Measurements from ENCODE around the gene NFIX.

The NFIX gene

GRCh38 chr19:13091400-13092157, 96.3 kb downstream of the NFIX start:
- DNase-seq (ENCODE audit: low read depth in 2 of 2): no peak

DNA sequence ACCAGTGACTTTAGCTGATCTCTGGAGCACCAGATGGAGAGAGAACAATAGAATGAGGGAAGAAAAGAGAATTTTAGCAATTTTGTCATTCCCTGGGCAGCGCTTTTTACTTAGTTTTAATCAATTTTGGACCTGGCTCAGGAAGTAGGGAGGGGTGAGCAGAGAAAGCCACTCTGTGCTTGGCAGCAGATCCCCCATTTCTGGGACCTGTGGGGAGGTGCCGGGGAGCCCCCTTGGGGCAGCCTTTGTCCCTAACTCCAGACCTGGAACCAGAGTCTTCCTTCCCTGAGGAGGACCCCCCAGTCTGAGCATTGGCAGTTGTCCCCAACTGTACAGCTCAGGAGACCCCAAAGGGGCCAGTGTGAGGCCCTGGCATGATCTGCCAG, 96.9 kb downstream of the NFIX start:
- DNase-seq (ENCODE audit: low read depth in 2 of 2): no peak

- DNase-seq (ENCODE audit: low read depth in 2 of 2): no peak
These were observed 97.4 kb downstream of the NFIX start for GRCh38 chr19:13092606-13093235.

- DNase-seq (ENCODE audit: low read depth in 2 of 2): peak; percentile 56 to 68
These were observed 98.3 kb downstream of the NFIX start for GRCh38 chr19:13093407-13094105.

GRCh38 chr19:13094106-13094504, 98.8 kb downstream of the NFIX start:
- DNase-seq (ENCODE audit: low read depth in 2 of 2): no peak

DNA sequence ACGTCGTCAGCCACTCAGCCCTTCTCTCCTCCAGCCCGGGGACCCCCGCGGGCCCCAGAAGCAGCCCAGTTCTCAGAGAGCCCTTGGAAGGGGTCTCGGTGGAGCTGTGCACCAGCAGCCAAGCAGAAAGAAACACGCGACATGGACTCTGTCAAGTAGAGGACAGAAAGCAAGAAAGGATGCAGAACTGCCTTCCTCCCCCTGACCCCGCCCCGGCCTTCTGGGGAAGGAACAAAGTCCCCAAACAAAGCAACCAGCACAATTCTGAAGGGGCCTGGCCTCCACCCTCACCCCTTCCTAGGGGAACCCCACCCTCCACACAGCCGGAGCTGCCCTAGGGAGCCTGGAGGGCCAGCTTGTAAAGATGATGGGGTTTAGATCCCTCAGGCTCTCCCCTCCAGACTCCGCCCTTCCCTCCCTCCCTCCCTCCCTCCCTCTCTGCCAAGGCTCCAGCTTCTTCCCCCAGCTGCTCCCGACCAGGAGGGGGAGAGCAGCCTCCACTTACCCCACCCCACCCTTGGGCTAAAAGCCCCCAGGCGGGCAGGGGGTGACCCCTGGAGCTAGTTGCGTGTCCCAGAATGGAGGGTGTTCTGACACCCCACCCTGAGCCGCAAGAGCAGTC, 99.6 kb downstream of the NFIX start:
- DNase-seq (ENCODE audit: low read depth in 2 of 2): no peak

GRCh38 chr19:13095393-13095784, 100.1 kb downstream of the NFIX start:
- DNase-seq (ENCODE audit: low read depth in 2 of 2): no peak

DNA sequence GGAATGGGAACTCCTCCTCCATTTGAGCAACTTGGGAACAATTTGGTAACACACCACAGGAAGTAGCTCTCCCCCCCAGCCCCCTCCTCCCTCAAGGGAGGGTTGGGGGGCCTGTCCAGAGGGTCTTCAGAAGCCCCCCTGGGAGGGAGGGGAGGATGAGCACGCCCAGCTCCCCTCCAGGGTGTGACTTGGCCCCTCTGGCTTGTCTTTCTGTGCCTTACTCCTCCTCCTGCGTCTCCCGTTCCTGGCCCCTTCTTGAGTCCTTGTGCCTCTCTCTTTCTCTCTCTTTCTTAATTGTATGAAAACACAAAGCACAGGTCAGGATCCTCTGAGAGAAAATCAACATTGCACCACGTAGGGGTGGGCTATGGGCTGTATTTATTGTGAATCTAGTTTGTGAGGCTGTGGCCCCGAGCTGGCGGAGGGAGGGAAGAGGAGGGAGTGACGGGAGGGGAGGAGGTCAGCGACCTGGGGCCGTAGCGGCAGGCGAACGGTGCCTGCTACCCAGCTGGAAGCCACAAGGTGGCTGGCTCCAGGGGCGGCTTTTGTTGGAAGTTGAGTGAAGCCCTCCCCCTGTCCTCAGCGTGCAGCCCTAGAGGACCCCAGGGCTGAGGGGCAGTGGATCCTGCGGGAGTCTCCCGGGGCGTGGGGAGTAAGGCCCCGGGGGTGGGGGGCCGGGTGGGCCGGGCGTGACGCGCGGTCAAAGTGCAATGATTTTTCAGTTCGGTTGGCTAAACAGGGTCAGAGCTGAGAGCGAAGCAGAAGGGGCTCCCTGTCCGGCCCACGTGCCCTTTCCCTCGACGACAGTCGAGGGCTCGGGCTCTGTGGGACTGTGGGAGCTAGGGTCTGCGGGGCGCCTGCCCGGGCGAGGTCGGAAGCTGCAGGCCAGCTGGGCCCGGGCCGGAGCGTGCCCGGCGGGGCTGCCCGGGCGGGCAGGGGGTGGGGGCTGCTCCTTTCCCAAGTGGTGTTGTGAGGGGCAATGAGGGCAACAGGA, 101.0 kb downstream of the NFIX start:
- DNase-seq (ENCODE audit: low read depth in 2 of 2): no peak

- DNase-seq (ENCODE audit: low read depth in 2 of 2): no peak
These were observed 101.8 kb downstream of the NFIX start for GRCh38 chr19:13097033-13097462.

- no peak for DNase-seq (ENCODE audit: low read depth in 2 of 2)
These were observed 102.4 kb downstream of the NFIX start for GRCh38 chr19:13097463-13098258.

DNA sequence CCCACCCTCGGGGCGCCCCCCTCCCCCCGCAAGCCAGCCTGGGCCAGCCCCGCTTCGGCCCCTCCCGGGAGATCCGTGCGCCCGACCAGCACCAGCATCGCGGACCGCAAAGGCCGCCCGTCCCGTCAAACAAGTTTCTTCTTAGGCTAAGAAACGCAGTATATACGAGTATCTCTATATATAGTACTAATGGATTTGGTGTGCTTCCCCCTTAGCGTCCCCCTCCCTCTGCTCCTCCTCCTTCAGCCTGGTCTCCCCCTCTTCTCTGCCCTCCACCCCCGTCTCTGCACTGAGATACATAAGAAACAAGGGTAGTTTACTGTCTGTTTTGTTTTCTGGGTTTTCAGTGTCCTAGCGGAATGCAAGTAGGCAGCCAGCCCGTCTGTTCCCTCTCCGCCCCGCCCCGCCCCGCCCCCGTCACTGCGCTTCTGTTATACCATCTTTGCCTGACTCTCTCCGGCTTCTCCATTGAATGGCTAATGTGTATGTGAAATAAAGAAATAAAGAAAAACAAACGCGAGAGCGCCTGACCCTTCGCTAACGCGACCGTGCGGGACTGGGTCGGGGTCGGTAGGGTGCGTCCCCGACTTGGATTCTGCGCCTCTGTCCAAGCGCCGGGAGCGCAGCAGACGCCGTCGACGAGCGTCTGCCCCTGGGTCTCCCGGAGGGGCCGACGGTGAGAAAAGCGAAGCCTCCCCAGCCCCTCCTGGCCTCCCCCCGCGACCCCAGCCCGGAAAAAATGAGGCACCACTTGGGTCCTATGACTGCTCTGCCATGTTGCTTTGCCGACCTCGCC, 103.2 kb downstream of the NFIX start:
- DNase-seq (ENCODE audit: low read depth in 2 of 2): no peak

DNA sequence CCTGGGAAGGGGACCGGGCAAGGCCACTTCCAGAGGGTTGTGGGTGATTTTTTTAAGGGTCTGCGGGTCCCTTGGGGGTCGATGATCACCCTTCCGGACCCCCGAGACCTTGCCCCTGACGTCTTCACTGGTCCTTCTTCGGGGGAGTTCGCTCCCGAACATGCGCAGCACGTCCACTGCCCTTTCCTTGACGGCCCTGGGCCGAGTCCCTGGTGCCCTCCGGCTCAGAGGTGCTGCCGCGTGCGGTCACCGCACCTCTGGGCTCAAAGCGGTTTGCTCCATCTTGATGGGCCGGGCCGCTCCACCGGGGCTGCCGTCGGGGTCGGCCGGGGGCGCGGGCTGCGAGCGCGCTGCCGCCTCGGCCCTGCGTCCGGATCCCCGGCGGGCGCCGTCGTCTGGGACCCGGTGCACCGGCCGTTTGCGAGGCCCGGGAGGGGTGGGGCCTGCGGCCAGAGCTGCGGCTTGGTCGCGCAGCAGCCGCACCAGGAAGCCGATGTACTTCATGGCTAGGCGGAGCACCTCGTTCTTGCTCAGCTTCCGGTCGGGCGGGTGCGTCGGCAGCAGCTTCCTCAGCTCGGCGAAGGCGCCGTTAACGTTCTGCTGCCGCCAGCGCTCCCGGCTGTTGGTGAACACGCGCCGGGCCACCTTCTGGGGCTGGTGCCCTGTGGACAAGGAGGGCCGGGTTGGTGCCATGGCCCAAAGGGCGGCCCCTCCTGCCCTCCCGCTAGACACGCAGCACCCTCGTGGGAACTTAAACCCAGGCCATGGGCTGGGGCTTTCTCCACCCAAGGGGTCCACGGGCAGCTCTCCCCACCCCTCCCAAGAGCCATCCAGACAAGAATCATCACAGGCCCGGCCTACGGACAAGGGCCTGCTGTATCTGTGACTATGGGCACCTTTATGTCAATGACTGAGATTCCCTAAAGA, 104.1 kb downstream of the NFIX start:
- peak; percentile 50 to 63 for DNase-seq (ENCODE audit: low read depth in 2 of 2)

- no peak for DNase-seq (ENCODE audit: low read depth in 2 of 2)
These were observed 104.8 kb downstream of the NFIX start for GRCh38 chr19:13100031-13100588.

- DNase-seq (ENCODE audit: low read depth in 2 of 2): no peak
These were observed 105.7 kb downstream of the NFIX start for GRCh38 chr19:13100841-13101589.

DNA sequence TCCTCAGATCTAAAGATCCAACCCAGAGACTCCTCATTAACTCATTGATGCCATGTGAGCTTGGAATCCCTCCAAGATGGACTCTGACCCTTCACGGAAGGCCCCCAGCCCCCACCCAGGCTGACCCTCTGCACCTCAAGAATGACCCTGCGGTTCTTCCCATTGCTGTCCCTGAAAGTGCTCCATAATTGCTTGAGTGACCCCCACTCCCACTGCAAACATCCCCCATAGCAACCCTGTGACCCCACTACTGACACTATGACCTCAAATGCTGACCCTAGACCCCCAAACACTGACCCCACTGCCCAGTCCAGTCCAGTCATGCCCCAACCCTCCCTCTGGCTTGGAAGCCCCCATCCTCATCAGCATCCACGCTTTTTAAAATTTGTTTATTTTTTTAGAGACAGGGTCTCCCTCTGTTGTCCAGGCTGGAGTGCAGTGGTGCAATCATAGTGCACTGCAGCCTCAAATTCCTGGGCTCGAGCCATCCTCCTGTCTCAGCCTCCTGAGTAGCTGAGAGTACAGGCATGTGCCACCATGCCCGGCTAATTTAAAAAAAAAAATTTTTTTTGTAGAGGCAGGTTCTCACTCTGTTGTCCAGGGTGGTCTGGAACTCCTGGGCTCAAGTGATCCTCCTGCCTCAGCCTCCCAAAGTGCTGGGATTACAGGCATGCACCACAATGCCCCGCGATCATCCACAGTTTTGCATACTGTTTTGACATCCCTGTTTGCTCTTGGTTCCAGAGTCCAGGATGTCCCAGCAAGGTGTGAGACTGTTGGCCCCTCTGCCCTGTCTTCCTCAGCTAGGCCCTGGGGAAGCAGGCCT, 106.5 kb downstream of the NFIX start:
- DNase-seq (ENCODE audit: low read depth in 2 of 2): no peak

GRCh38 chr19:13102416-13102665, 107.1 kb downstream of the NFIX start:
- DNase-seq (ENCODE audit: low read depth in 2 of 2): no peak

Measured in stimulated activated CD8-positive, alpha-beta memory T cell treated with anti-CD3 and anti-CD28 coated beads, Interleukin-2, amount 100 ng/mL, for 1 hour (primary cell).